Bronchial epithelial cell (primary cell): Measurements from ENCODE around the gene CDKL1. TPM values are rescaled to one million over a fixed set of nuclear protein-coding genes. Genes with fewer than 3 reads are reported as not detected.

Experiments
- DNase-seq: peaks from one replicate; pipeline ENCODE4 v3.0.0-alpha.2; 2010; ENCODE audit warnings: low read depth
- FAIRE-seq: peaks from 2 replicates; lab custom pipeline; 2011; peaks lifted over from hg19 to GRCh38; lab: Jason Lieb, UNC
- H3K27me3 ChIP-seq: 2 replicates; pipeline ENCODE4 v1.5.1; 2011; ENCODE audit warnings: low read length; ENCODE audit not compliant: control insufficient read depth, insufficient read depth
- H3K36me3 ChIP-seq: 2 replicates; pipeline ENCODE4 v1.5.1; 2011; ENCODE audit warnings: low read length; ENCODE audit not compliant: control insufficient read depth, insufficient read depth
- H3K4me3 ChIP-seq: 2 replicates; pipeline ENCODE4 v1.5.1; 2011; ENCODE audit warnings: mild to moderate bottlenecking, low read depth, low read length, control low read depth
- CTCF ChIP-seq: IDR thresholded peaks from 2 replicates; pipeline ENCODE4 v1.5.1; 2011; ENCODE audit warnings: mild to moderate bottlenecking, moderate library complexity, low read length, control low read depth, inconsistent platforms; ENCODE audit not compliant: insufficient read depth, severe bottlenecking
- total RNA-seq: library from RNA; depleted of rRNA; stranded (reverse); fragments of >200 nt; gene quantifications from 2 replicates; pipeline ENCODE4 v1.2.1, GENCODE V29; 2014

Gene CDKL1
- total RNA-seq, 1 donor from 2014 or later: 4.5 TPM

- no peaks in the 10 kb centered on the region for H3K27me3 ChIP-seq
- no peak overlapping the region for H3K4me3 ChIP-seq
- no peak for TF ChIP-seq CTCF
- DNase-seq (no peak), FAIRE-seq (no peak)
- H3K36me3 ChIP-seq: no peaks in the 10 kb centered on the region
Observed at GRCh38 chr14:50353126-50353525, 43.6 kb downstream of the CDKL1 start.

GRCh38 chr14:50352584-50352983 lies 44.1 kb downstream of the CDKL1 start:
- H3K4me3 ChIP-seq: no peak overlapping the region
- DNase-seq: no peak
- TF ChIP-seq CTCF: no peak
- no peaks in the 10 kb centered on the region for H3K27me3 ChIP-seq
- H3K36me3 ChIP-seq: no peaks in the 10 kb centered on the region
- no peak for FAIRE-seq

GRCh38 chr14:50350975-50351374 lies 45.7 kb downstream of the CDKL1 start:
- H3K27me3 ChIP-seq: no peaks in the 10 kb centered on the region

GRCh38 chr14:50348933-50349332 lies 47.7 kb downstream of the CDKL1 start:
- no peak for DNase-seq
- TF ChIP-seq CTCF: no peak
- no peaks in the 10 kb centered on the region for H3K36me3 ChIP-seq
- no peak for FAIRE-seq
- H3K4me3 ChIP-seq: no peak overlapping the region
- no peaks in the 10 kb centered on the region for H3K27me3 ChIP-seq

More at GRCh38 chr14:50350975-50351374, 45.7 kb downstream of the CDKL1 start:
- Histone ChIP-seq H3K4me3 (no peak overlapping the region), H3K36me3 (no peaks in the 10 kb centered on the region)
- no peak for DNase-seq
- TF ChIP-seq CTCF: no peak
- no peak for FAIRE-seq

GRCh38 chr14:50347521-50347920 lies 49.2 kb downstream of the CDKL1 start:
- no peak for TF ChIP-seq CTCF
- Histone ChIP-seq H3K36me3 (no peaks in the 10 kb centered on the region), H3K4me3 (no peak overlapping the region), H3K27me3 (no peaks in the 10 kb centered on the region)
- FAIRE-seq: no peak
- DNase-seq: peak; percentile 85

- Histone ChIP-seq H3K4me3 (no peak overlapping the region), H3K36me3 (no peaks in the 10 kb centered on the region), H3K27me3 (no peaks in the 10 kb centered on the region)
- FAIRE-seq (no peak), DNase-seq (no peak)
- no peak for TF ChIP-seq CTCF
Observed at GRCh38 chr14:50345846-50346422, 50.7 kb downstream of the CDKL1 start.
